Activated T-cell treated with anti-CD3 and anti-CD28 coated beads for 1 hour (primary cell): ENCODE results near the gene CFAP99.

Source experiments
- DNase-seq: peaks from one replicate; pipeline ENCODE4 v3.0.0-alpha.2; 2020; ENCODE audit warnings: low read depth

The CFAP99 gene

DNA sequence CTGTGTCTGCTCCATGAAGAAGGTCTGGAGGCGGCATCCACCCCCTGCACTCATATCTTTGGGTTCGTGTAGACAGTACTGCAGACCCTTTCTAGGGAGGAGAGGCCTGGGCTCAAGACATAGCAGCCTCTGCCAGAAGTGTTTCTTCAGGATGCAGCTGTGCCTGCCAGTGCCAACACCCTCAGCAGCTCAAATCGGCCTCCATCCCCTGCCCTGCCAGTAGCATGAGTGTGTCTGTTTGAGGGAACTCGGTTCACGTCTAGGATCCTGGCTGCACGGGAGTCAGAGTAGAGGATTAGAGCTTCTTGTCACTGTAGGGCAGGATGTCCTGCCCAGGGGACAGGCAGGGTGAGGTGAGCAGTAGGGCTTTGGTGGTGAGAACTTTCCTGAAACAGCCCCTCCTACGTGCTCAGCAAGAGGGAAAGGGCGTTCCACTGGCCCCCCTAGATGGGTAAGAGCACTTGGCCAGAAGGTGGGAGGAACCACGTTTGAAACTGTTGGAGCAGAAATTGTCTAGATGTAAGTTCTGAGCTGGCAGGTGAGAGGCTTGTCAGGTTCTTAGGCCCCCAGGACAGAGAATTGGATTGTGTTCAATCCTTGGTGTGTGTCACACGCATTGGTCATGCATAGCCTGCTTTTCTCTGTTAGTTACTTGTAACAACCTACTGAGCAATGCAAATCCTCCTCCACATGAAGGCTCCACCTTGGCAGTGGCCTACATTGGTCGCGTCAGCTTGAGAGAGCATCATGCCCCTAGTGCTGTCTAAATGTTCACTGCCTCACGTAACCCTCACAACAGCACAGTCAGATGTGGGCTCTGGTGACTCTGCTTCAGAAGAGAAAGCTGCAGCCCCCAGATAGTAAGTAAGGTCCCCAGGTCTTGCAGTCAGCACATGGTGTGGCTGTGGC lies 91.8 kb downstream of the CFAP99 start:
- DNase-seq, result no peak

DNA sequence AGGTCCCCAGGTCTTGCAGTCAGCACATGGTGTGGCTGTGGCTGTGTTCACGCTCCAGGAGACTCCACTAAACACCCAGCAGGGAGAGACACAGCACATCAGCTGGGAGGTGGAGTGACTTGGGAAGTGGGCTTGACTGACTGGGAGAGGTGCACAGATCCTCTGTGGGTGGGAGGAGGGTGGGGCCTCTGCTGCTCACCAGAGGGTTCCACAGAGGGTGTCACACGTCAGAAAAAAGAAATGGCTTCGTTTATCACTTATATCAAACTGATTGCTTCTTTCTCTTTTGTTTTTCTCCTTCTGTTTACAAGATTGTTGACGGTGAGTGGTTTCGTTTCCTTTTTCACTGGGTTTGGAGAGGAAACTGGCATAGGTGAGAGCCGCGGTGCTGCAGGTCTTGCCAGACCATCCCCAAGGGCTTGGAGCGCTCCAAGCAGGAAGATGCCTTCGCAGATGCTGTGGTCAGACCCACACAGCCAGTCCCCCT lies 92.9 kb downstream of the CFAP99 start:
- no peak for DNase-seq
